Measurements from ENCODE around the gene ENDOU. TPM values are rescaled to one million over a fixed set of nuclear protein-coding genes. Genes with fewer than 3 reads are reported as not detected.
A peak's percentile ranks its signal among the peaks of the same experiment; 100 is the strongest.

The ENDOU gene
- total RNA-seq, 1 experiment from 2014 or later, result 0.39 TPM

DNA sequence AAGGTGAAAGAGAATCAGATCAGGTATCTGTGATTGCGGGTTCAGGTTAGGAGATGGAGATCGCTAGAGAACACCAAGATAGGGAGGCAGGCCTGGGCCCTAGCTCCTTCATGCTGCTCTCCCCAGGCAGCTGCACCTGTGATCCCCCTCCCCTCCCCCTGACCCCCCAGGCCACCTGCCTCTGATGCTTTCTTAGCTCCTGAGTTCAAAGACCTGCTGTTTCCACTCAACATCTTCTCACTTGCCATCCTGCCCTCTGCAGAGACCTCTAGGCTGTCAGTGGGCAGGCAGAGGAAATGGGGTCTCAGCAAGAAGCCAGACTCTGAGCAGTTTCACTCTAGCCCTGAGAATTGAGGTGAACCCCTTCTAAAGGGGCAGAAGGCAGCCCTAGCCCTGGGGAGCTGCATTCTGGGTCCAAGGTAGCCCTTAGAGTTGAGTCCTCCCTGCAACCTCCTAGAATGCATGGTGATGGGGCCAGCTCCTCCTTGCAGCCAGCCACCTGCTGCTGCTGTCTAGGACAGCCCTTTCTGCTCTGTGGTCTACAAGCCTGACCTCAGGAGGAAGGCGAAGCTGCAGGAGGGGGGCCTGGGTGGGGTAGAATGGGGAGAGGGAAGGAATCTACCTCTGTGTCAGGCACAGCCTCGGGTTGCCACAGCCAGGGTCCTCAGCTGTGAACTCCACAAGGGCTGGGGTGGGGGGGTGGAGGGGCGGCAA, 41.4 kb upstream of the ENDOU start:
- peak in 1 of 2 experiments; percentile 26 for DNase-seq
- Histone ChIP-seq H4K20me1 (ENCODE audit: insufficient read depth) (no peaks in the 10 kb centered on the region), H3F3A (ENCODE audit: insufficient read depth, low read depth) (peaks cover 39% of the 10 kb centered on the region), H3K4me2 (peak overlapping the region; percentile 23; the same call in 1 of the 2 replicates), H3K9me3 (ENCODE audit: insufficient read depth, low read depth) (no peaks in the 10 kb centered on the region), H3K4me3 (no peak overlapping the region), H3K27me3 (ENCODE audit: insufficient read depth, low read depth) (no peaks in the 10 kb centered on the region), H3K9me2 (ENCODE audit: insufficient read depth) (no peaks in the 10 kb centered on the region), H3K36me3 (ENCODE audit: low read depth) (no peaks in the 10 kb centered on the region), H2AFZ (no peak overlapping the region), H3K79me2 (ENCODE audit: low read depth) (no peaks in the 10 kb centered on the region), H3K27ac (no peak overlapping the region), H3K4me1 (replicated peaks; ENCODE audit: insufficient read depth) (peaks cover 70% of the 10 kb centered on the region)
- ChIA-PET POLR2A (ENCODE audit: unreplicated experiment) (interaction anchor here (0.6 kb wide), 3 partner anchors 11 to 1501 kb away, joined by 3 to 5 read pairs (median 5); no protein-coding TSS in a partner anchor), CTCF (interaction anchor here (0.6 to 3.0 kb wide), 9 partner anchors 9 to 1134 kb away, joined by 3 to 29 read pairs (median 6); partner anchors contain the start of gene ENDOU)
- no TSS peak for BruUV-seq (replicated peaks)
- intact Hi-C loops (cut with micrococcal nuclease; ENCODE audit: unreplicated experiment), result loop anchor here (1.0 kb wide), 1 partner anchor 22 kb away; no protein-coding TSS in a partner anchor
- no peak for TF ChIP-seq EZH2 (IDR thresholded peaks at IDR 0.05; ENCODE audit: low read depth)
- TF ChIP-seq, protein P1, sequence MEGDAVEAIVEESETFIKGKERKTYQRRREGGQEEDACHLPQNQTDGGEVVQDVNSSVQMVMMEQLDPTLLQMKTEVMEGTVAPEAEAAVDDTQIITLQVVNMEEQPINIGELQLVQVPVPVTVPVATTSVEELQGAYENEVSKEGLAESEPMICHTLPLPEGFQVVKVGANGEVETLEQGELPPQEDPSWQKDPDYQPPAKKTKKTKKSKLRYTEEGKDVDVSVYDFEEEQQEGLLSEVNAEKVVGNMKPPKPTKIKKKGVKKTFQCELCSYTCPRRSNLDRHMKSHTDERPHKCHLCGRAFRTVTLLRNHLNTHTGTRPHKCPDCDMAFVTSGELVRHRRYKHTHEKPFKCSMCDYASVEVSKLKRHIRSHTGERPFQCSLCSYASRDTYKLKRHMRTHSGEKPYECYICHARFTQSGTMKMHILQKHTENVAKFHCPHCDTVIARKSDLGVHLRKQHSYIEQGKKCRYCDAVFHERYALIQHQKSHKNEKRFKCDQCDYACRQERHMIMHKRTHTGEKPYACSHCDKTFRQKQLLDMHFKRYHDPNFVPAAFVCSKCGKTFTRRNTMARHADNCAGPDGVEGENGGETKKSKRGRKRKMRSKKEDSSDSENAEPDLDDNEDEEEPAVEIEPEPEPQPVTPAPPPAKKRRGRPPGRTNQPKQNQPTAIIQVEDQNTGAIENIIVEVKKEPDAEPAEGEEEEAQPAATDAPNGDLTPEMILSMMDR (conservative IDR thresholded peaks at IDR 0.05), result no peak

DNA sequence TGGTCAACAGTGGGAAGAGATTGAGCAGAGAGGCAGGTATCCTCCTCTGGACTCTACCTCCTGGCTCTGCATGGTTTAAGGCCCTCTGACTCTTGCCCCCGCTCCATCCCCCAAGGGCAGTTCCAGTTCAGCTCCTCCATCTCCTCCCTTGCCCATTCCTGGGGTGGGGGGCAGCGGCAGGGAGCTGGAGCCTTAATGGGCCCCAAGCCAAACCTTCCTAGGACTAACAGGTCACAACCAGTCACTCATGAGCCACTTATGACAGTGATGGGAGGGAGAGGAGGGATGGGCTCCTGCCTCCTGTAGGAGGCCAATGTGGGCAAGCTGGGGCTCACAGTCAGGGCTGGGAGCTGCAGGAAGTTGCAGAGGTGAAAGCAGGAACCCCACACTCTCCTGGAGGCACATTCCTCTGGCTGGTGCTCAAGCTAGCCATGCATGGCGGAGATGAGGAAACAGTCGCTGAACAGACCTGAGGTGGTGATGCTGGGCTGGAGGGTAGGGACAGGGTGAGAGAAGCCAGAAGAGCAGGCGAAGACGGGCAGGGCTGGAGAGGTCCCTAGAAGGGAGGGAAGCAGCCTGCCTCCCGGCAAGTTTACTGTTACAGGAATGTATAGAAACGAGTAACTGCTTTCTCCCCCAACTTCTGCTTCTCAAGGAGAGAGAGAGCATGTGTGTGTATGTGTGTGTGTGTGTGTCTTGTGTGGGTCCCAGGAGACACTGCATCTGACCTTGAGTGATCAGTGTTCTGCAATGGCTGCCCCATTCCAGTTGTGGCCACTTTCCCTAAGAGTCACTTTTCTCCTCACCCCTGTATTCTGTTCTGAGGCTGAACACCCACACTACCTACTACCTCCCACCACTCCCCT, 38.4 kb upstream of the ENDOU start:
- Histone ChIP-seq H3F3A (ENCODE audit: insufficient read depth, low read depth) (peaks cover 19% of the 10 kb centered on the region), H3K4me2 (peak overlapping the region; percentile 26), H3K79me2 (ENCODE audit: low read depth) (no peaks in the 10 kb centered on the region), H3K36me3 (ENCODE audit: low read depth) (no peaks in the 10 kb centered on the region), H2AFZ (no peak overlapping the region), H4K20me1 (ENCODE audit: insufficient read depth) (no peaks in the 10 kb centered on the region), H3K4me3 (no peak overlapping the region), H3K27ac (no peak overlapping the region), H3K9me3 (ENCODE audit: insufficient read depth, low read depth) (no peaks in the 10 kb centered on the region), H3K27me3 (ENCODE audit: insufficient read depth, low read depth) (no peaks in the 10 kb centered on the region), H3K9me2 (ENCODE audit: insufficient read depth) (no peaks in the 10 kb centered on the region), H3K4me1 (replicated peaks; ENCODE audit: insufficient read depth) (peaks cover 64% of the 10 kb centered on the region)
- DNase-seq, result peak; percentile 76 to 84
- TF ChIP-seq EZH2 (IDR thresholded peaks at IDR 0.05; ENCODE audit: low read depth), result no peak
- TF ChIP-seq, protein P1 (conservative IDR thresholded peaks at IDR 0.05), result no peak
- POLR2A ChIA-PET (ENCODE audit: unreplicated experiment), result interaction anchor here (0.5 kb wide), 1 partner anchor 58 kb away, joined by 5 read pairs; the partner anchor contains the start of gene RPAP3
- intact Hi-C loops (cut with micrococcal nuclease; ENCODE audit: unreplicated experiment), result no loop called here
- no TSS peak for BruUV-seq (replicated peaks)
- CTCF ChIA-PET, result interaction anchor here (0.7 to 1.2 kb wide), 2 partner anchors 14 to 21 kb away, joined by 4 to 5 read pairs; no protein-coding TSS in a partner anchor

DNA sequence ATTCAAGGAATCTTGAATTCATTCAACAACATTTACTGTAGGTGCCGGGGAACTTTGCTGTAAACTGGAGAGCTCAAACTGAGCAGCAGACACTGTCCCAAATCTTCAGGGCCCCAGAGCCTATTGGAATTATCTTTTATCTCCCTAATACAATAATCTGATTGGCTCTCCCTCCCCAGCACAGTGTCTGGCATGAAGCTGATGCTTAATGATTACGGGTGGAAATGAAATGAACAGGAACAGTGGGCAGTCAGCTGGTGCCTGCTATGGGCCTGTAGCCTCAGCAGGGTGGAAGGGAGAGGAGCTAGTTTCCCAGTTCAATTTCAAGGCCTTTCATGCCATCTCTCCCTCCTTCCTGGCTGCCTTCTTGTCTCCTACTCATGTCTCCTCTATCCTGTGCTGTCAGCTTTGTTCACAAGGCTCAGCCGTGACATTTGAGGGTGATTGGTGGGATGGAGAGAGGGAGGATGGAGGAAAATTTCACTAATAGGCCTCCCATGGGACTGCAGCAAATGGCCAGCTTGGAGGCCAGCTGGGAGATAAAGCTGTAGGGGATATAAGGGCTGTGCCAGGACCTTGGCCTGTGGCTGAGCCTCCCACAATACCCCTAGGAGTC, 37.7 kb upstream of the ENDOU start:
- ChIA-PET CTCF (interaction anchor here (0.7 to 1.2 kb wide), 2 partner anchors 15 to 20 kb away, joined by 4 to 5 read pairs; no protein-coding TSS in a partner anchor), POLR2A (ENCODE audit: unreplicated experiment) (no interaction called here)
- Histone ChIP-seq H2AFZ (no peak overlapping the region), H3K79me2 (ENCODE audit: low read depth) (peaks cover 4% of the 10 kb centered on the region; the same call in 1 of the 2 replicates), H3K4me3 (no peak overlapping the region), H3K36me3 (ENCODE audit: low read depth) (no peaks in the 10 kb centered on the region), H3K4me2 (no peak overlapping the region), H3K27me3 (ENCODE audit: insufficient read depth, low read depth) (no peaks in the 10 kb centered on the region), H3K9me2 (ENCODE audit: insufficient read depth) (no peaks in the 10 kb centered on the region), H3K27ac (no peak overlapping the region), H3K9me3 (ENCODE audit: insufficient read depth, low read depth) (no peaks in the 10 kb centered on the region), H4K20me1 (ENCODE audit: insufficient read depth) (no peaks in the 10 kb centered on the region), H3K4me1 (replicated peaks; ENCODE audit: insufficient read depth) (peaks cover 64% of the 10 kb centered on the region), H3F3A (ENCODE audit: insufficient read depth, low read depth) (peaks cover 12% of the 10 kb centered on the region)
- no peak for TF ChIP-seq EZH2 (IDR thresholded peaks at IDR 0.05; ENCODE audit: low read depth)
- TF ChIP-seq, protein P1 (conservative IDR thresholded peaks at IDR 0.05), result no peak
- peak in 1 of 2 experiments; percentile 12 for DNase-seq
- intact Hi-C loops (cut with micrococcal nuclease; ENCODE audit: unreplicated experiment), result no loop called here
- BruUV-seq (replicated peaks), result no TSS peak

All from PC-9 (cell line).